22Rv1 (cell line): ENCODE measurements around the gene KIF25.

ENCODE experiments used
- H3K27ac ChIP-seq: fragments of 450-650 bp; 2 replicates; pipeline ENCODE4 v1.5.1; 2017
- ZFX ChIP-seq: fragments of 450-650 bp; IDR thresholded peaks from 2 replicates; pipeline ENCODE4 v1.6.1; 2017; ENCODE audit warnings: antibody characterized with exemption, borderline replicate concordance
- TF ChIP-seq, protein P1 (sequence below): fragments of 450-650 bp; IDR thresholded peaks from 2 replicates; pipeline ENCODE4 v1.5.1; 2017; ENCODE audit warnings: mild to moderate bottlenecking

The KIF25 gene

DNA sequence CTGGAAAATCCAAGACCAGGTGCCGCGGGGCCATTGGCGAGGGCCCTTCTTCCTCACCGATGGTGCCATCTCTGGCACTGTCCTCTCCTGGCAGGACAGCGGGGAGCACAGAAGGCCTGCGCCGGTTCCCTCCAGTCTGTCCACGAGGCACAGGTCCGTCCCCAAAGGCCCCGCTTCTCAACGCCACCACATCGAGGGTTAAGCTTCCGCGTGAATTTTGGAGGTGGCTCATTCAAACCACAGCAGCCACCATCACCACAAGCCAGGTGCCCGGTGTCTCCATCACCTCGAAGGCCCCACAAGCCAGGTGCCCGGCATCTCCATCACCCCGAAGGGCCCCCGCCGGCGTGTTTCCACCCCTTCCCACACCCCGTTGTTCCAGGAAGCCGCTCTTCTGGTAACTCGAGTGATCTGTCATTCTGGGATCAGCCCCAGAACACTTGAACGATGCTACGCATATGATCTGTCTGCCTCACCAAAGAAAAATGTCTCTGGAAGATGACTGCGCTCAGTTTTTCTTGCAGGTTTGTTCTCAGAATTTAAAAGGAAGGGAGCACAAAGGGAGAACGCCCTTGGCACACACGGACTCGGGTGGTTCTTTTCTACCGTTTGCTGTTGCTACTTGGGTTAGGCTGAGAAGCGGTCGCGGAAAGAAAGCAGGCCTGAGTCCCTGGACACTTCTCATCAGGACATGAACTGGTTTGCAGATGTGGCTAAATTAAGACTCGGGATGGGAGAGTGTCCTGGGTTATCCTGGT lies 9.9 kb upstream of the KIF25 start:
- TF ChIP-seq, protein P1, sequence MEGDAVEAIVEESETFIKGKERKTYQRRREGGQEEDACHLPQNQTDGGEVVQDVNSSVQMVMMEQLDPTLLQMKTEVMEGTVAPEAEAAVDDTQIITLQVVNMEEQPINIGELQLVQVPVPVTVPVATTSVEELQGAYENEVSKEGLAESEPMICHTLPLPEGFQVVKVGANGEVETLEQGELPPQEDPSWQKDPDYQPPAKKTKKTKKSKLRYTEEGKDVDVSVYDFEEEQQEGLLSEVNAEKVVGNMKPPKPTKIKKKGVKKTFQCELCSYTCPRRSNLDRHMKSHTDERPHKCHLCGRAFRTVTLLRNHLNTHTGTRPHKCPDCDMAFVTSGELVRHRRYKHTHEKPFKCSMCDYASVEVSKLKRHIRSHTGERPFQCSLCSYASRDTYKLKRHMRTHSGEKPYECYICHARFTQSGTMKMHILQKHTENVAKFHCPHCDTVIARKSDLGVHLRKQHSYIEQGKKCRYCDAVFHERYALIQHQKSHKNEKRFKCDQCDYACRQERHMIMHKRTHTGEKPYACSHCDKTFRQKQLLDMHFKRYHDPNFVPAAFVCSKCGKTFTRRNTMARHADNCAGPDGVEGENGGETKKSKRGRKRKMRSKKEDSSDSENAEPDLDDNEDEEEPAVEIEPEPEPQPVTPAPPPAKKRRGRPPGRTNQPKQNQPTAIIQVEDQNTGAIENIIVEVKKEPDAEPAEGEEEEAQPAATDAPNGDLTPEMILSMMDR: no peak
- no peak for TF ChIP-seq ZFX
- no peak overlapping the region for H3K27ac ChIP-seq

DNA sequence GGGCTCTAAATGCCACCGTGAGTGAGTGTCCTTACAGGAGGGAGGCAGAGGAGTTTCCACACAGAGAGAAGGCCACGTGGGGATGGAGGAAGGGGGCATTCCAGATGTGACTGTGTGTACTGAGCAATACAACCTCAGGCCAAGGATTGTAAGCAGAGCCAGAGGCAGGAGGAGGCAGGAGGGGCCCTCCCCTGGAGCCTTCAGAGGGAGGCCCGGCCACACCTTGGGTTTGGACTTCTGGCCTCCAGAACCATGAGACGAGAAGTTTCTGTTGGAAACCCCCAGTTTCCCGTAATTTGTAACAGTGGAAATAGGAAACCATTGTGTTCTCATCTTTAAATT lies 9.3 kb upstream of the KIF25 start:
- H3K27ac ChIP-seq: no peak overlapping the region
- TF ChIP-seq, protein P1: no peak
- no peak for TF ChIP-seq ZFX

DNA sequence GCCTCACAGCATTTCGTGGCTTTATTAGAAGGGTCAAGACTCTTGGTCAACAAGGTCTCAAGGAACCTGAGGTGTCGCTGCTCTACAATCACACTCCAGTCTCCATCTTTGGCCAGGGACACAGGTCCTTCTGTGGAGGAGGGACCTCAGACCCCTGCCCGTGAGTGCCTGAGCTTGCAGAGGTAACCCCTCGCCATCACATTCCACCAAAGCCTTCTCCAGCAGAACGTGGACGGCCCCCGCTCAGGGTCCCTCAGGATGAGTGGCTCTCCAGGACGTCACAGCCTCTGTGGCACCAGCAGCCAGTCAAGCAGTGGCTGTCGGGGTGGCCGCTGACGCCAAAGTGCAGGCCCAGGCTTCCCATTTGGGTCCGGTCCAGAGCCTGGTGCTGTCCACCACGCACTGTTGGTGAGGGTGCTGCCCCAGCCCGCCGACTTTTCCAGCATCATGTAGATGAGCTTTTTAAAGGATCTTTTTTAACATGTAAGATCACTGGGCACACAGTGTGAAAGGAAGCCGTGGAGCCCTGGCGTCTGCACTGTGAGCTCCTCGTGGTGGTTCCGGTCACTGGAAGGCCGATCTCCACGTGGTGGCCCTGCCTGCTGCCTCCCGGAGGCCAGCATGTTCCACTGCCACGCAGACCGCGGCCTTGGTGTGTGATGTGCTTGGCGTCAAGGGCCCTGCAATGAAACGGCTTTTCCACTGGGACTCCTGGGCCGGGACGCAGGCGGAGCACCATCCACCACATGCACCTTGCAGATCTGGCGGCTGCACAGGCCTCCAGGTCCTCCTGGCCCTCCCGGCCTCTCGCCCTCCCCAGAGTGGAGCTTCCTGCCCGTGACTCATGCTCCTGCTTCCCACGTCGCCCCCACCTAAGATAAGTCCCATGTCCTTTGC lies 8.3 kb upstream of the KIF25 start:
- H3K27ac ChIP-seq: no peak overlapping the region
- TF ChIP-seq, protein P1: no peak
- no peak for TF ChIP-seq ZFX

DNA sequence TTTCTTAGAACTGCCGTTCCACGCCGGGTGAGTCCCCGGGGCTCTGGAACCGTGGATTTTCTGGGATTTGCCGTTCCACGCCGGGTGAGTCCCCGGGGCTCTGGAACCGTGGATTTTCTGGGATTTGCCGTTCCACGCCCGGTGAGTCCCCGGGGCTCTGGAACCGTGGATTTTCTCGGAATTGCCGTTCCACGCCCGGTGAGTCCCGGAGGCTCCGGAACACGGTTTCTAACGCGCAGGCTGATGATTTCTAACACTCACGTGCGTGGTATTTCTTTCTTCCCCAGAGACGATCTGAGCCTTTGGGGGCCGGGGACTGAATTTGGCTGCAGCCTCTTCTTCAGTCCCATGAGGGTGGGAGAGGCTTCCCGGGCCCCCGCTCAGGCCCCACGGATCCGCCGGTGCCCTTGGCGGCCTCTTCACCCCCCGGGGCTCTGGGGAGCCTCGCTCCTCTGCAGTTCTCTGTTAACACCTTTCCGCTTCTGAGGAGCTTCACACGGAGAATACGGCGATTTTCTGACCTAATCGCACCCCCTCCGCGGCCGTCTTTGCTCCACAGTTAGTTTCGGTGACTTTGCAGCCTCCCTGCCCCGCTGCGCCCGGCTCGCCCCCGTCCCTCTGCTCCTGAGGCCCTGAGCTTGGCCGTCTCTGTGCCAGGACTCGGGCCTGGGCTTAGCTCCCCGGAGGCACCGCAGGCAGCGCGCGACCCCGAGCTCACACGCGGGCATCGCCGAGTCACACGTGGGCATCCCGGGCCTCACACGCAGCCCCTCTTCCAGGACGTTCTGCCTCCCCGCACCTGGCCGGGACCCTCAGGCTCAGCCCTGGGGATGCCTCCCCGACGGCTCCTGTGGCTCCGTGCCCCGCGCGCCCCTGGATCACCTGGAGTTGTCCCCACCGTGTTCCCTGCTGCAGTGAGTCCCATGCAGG lies 7.2 kb upstream of the KIF25 start:
- H3K27ac ChIP-seq: no peak overlapping the region
- TF ChIP-seq, protein P1: no peak
- TF ChIP-seq ZFX: no peak

DNA sequence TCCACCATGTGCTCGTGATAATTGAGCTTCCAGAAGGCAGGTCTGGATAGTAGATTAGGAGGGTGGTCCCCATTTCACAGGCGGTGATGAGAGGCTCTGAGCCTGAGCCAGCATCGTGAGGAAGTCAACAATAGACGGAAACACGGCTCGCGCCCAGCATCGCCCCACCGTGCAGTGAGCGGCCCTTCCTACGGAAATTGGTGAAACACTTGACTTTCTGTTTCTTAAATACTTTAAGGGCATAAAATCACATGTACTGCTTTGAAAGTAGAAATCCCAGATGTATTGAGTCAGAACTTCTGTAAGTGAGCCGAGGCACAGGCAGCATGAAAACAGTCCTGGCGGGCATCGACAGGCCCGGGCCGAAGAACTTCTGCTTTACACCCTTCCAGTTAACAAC lies 4.3 kb upstream of the KIF25 start:
- TF ChIP-seq ZFX: no peak
- no peak overlapping the region for H3K27ac ChIP-seq

DNA sequence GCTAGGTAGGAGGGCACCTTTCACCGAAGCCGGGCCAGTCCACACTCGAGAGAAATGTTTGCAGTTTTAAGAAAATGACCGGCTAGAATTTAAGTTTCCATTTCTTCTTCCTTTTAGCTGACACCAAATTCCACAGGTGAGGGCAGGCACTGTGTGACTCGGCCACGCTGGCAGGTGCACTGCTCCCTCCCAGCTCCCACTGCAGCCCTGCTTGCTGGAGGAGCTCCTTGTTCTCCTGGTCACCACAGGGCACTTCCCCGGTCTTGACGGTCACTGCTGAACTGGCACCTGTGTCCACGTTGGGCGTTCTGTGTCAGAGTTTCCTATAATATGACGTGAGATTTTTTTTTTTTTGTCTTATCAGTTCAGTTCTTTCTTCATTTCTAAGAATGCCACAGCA lies 3.6 kb upstream of the KIF25 start:
- TF ChIP-seq, protein P1: no peak
- no peak for TF ChIP-seq ZFX
- no peak overlapping the region for H3K27ac ChIP-seq

DNA sequence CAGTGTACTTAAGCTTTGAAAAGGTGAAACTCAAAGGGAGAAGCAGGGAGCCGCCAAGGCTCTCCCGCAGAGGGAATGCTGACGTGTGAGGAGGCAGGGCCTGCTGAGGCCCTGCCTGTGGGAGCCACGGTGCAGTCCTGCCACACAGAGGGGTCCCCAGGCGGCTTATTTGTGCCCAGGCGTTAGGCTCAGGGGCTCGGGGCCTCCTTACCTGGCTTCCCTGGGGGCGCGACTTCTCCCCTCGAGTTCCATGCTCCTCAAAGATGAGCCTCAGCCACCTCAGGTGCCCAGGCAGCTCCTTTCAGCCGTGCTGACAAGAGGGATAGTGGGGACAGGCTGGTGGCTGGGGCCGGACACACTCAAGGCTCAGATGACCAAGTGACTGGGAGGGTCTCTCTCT lies 2.2 kb upstream of the KIF25 start:
- TF ChIP-seq ZFX: no peak
- TF ChIP-seq, protein P1: no peak
- H3K27ac ChIP-seq: no peak overlapping the region
